Measurements from ENCODE around the gene USP21.

USP21 gene

GRCh38 chr1:161189036-161189435 lies 29.7 kb downstream of the USP21 start:
- H3K9me3 ChIP-seq = no peaks in the 10 kb centered on the region
- H3K27me3 ChIP-seq = no peaks in the 10 kb centered on the region
- H3K4me3 ChIP-seq (ENCODE audit: low read depth, low read length) = no peak overlapping the region
- H3K36me3 ChIP-seq = no peaks in the 10 kb centered on the region
- no peak for DNase-seq
- TF ChIP-seq CTCF (IDR thresholded peaks at IDR 0.05; ENCODE audit: low read depth, low read length) = no peak
- H3K4me1 ChIP-seq = peaks cover 5% of the 10 kb centered on the region; the same call in 1 of the 2 replicates

GRCh38 chr1:161190962-161191521 lies 31.7 kb downstream of the USP21 start:
- H3K4me3 ChIP-seq (ENCODE audit: low read depth, low read length) = no peak overlapping the region
- H3K4me1 ChIP-seq = peaks cover 5% of the 10 kb centered on the region; the same call in 1 of the 2 replicates
- H3K27me3 ChIP-seq = no peaks in the 10 kb centered on the region
- no peak for TF ChIP-seq CTCF (IDR thresholded peaks at IDR 0.05; ENCODE audit: low read depth, low read length)
- peak; percentile 37 for DNase-seq
- H3K9me3 ChIP-seq = no peaks in the 10 kb centered on the region
- H3K36me3 ChIP-seq = no peaks in the 10 kb centered on the region

GRCh38 chr1:161191971-161192370 lies 32.7 kb downstream of the USP21 start:
- Histone ChIP-seq H3K27me3 (no peaks in the 10 kb centered on the region), H3K4me1 (peaks cover 11% of the 10 kb centered on the region), H3K9me3 (no peaks in the 10 kb centered on the region), H3K36me3 (no peaks in the 10 kb centered on the region), H3K4me3 (ENCODE audit: low read depth, low read length) (no peak overlapping the region)
- no peak for DNase-seq
- TF ChIP-seq CTCF (IDR thresholded peaks at IDR 0.05; ENCODE audit: low read depth, low read length) = no peak

GRCh38 chr1:161192476-161193465 lies 33.5 kb downstream of the USP21 start:
- Histone ChIP-seq H3K36me3 (no peaks in the 10 kb centered on the region), H3K4me3 (ENCODE audit: low read depth, low read length) (no peak overlapping the region), H3K27me3 (no peaks in the 10 kb centered on the region), H3K9me3 (no peaks in the 10 kb centered on the region), H3K4me1 (peaks cover 16% of the 10 kb centered on the region)
- TF ChIP-seq CTCF (IDR thresholded peaks at IDR 0.05; ENCODE audit: low read depth, low read length) = peak; percentile 95
- DNase-seq = peak; percentile 74

GRCh38 chr1:161193561-161194235 lies 34.4 kb downstream of the USP21 start:
- no peaks in the 10 kb centered on the region for H3K9me3 ChIP-seq
- no peak for TF ChIP-seq CTCF (IDR thresholded peaks at IDR 0.05; ENCODE audit: low read depth, low read length)
- no peaks in the 10 kb centered on the region for H3K27me3 ChIP-seq
- no peaks in the 10 kb centered on the region for H3K36me3 ChIP-seq
- no peak for DNase-seq
- no peak overlapping the region for H3K4me3 ChIP-seq (ENCODE audit: low read depth, low read length)
- H3K4me1 ChIP-seq = peaks cover 25% of the 10 kb centered on the region

Measured in BE2C (cell line).